NT2/D1 (cell line): ENCODE data around the gene FAM120A.

ENCODE experiments used
- DNase-seq: peaks from one replicate; pipeline ENCODE4 v3.0.0-alpha.2; 2011; ENCODE audit warnings: low read depth, low spot score
- H3K27me3 ChIP-seq: 2 replicates; pipeline ENCODE4 v1.6.0; 2011; ENCODE audit warnings: mild to moderate bottlenecking; ENCODE audit not compliant: insufficient read length, insufficient read depth
- H3K36me3 ChIP-seq: 2 replicates; pipeline ENCODE4 v1.6.1; 2011; ENCODE audit warnings: mild to moderate bottlenecking, low read length, mixed read lengths; ENCODE audit not compliant: insufficient read depth, insufficient read length
- H3K4me1 ChIP-seq: 2 replicates; pipeline ENCODE4 v1.5.1; 2011; ENCODE audit not compliant: insufficient read depth, insufficient read length
- H3K4me3 ChIP-seq: 2 replicates; pipeline ENCODE4 v1.5.1; 2011; ENCODE audit warnings: low read depth; ENCODE audit not compliant: insufficient read length
- H3K9ac ChIP-seq: 2 replicates; pipeline ENCODE4 v1.6.0; 2011; ENCODE audit warnings: low read depth; ENCODE audit not compliant: insufficient read length
- H3K9me3 ChIP-seq: 2 replicates; pipeline ENCODE4 v1.5.1; 2011; ENCODE audit warnings: mild to moderate bottlenecking, low read length; ENCODE audit not compliant: insufficient read depth
- SUZ12 ChIP-seq: IDR thresholded peaks from 2 replicates; pipeline ENCODE4 v1.6.1; 2011; ENCODE audit not compliant: insufficient read length, insufficient read depth; ENCODE audit errors: extremely low read depth
- YY1 ChIP-seq: IDR thresholded peaks from 2 replicates; pipeline ENCODE4 v1.6.1; 2011; ENCODE audit not compliant: insufficient read length, insufficient read depth
- ZNF274 ChIP-seq: IDR thresholded peaks from 2 replicates; pipeline ENCODE4 v1.6.1; 2011; ENCODE audit warnings: mild to moderate bottlenecking, low read depth, low read length

FAM120A gene

DNA sequence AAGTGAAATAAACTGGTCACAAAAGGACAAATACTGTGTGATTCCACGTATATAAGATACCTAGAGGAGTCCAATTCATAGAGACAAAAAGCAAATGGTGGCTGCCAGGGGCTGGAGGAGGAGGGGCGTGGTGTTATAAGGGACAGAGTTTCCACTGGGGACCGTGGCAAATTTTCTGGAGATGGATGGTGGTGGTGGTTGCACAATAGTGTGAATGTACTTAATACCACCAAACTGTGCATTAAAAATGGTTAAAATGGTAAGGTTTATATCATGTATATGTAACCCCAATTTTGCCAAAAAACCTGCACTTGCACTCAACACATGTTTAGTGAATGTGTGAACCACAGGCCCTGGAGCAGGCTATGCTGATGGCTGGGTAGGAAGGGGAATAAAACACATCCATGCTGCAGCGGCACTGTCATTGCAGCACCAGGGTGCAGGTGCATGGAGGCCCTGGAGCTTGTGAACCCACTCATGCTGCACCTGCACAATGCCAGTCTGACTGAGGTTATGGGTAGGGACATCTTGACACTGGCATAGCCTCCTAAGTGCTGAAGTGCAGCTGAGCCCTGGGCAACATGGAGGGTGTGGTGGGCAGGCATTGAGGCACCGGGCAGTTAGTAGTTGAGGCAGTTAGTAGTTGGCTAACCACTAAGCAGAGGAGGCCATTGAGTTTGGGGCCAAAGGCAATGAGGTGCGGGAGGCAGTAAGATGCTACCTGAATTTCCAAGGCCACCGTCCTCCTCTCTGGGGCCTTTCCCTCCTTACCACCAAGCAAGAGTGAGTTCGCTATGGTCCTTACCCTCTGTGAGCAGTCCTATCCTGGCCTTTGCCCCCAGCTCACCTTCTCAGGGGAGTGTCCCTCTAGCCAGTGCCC, 121.4 kb downstream of the FAM120A start:
- Histone ChIP-seq H3K9me3 (peaks cover 13% of the 10 kb centered on the region), H3K4me3 (no peak overlapping the region), H3K36me3 (no peaks in the 10 kb centered on the region), H3K4me1 (peaks cover 18% of the 10 kb centered on the region), H3K9ac (no peak overlapping the region), H3K27me3 (peaks cover 18% of the 10 kb centered on the region)
- TF ChIP-seq SUZ12 (no peak), YY1 (no peak), ZNF274 (no peak)
- no peak for DNase-seq

DNA sequence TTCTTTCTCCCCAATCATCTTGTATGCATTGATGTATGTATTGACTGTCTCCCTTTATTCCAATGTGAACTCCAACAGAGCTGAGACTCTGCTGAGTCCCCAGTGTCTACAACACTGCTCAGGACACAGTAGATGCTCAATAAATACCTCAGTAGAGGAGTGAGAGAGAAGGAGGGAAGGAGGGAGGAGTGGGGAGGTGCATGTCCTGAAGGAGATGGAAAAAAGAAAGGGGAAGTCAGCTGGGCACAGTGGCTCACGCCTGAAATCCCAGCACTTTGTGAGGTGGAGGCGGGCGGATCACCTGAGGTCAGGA, 122.0 kb downstream of the FAM120A start:
- no peak overlapping the region for H3K9ac ChIP-seq

GRCh38 chr9:93574091-93574899, 122.8 kb downstream of the FAM120A start:
- DNase-seq: no peak
- H3K36me3 ChIP-seq: no peaks in the 10 kb centered on the region
- peaks cover 27% of the 10 kb centered on the region for H3K27me3 ChIP-seq
- H3K4me1 ChIP-seq: peaks cover 20% of the 10 kb centered on the region
- H3K9me3 ChIP-seq: peaks cover 13% of the 10 kb centered on the region
- no peak overlapping the region for H3K9ac ChIP-seq
- no peak for TF ChIP-seq YY1
- no peak for TF ChIP-seq ZNF274
- no peak for TF ChIP-seq SUZ12
- no peak overlapping the region for H3K4me3 ChIP-seq

More for the DNA sequence above, 122.0 kb downstream of the FAM120A start:
- Histone ChIP-seq H3K9me3 (peaks cover 13% of the 10 kb centered on the region), H3K4me3 (no peak overlapping the region), H3K36me3 (no peaks in the 10 kb centered on the region), H3K4me1 (peaks cover 20% of the 10 kb centered on the region), H3K27me3 (peaks cover 24% of the 10 kb centered on the region)
- no peak for DNase-seq
- TF ChIP-seq ZNF274: no peak
- no peak for TF ChIP-seq YY1
- TF ChIP-seq SUZ12: no peak

DNA sequence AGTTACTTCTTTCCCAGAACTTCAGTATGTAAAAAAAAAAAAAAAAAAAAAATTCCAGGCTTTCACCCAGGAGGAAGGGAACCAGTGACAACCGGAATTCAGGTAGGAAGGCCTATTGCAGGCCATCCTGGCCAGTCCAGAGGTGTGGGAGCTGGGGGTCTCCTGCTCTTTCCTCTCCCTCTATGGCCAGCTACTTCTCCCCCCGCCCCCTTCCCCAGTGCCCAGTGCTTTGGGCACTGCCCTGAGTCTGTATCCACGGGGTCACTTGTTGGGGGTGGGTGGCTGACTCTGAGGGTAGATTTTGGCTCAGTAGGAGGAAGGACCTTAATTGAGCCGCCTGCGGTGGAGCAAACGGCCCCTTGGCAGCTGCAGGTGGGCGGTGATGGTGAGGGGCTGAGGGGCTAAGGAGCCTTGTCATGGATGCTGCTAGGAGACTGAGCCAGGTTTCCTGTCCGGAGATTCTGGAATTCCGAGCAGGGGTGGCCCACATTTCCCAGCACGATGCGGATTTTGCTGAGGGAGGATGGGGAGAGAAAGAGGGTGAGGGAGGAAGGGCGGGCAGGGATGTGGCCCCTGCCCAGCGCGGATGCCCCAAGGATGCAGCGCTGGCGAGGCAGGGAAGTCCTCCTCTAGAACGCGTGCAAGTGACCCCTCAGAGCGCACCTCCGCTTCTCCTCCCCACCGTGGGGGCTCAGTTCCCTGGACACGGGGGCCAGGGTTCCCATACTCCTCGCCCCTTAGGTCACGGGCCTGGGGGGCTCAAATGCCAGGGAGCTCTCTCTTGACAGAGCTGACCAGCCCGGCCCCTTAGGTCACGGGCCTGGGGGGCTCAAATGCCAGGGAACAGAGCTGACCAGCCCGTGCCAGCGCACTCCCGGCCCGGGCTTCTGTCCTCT, 123.7 kb downstream of the FAM120A start:
- H3K36me3 ChIP-seq: no peaks in the 10 kb centered on the region

DNA sequence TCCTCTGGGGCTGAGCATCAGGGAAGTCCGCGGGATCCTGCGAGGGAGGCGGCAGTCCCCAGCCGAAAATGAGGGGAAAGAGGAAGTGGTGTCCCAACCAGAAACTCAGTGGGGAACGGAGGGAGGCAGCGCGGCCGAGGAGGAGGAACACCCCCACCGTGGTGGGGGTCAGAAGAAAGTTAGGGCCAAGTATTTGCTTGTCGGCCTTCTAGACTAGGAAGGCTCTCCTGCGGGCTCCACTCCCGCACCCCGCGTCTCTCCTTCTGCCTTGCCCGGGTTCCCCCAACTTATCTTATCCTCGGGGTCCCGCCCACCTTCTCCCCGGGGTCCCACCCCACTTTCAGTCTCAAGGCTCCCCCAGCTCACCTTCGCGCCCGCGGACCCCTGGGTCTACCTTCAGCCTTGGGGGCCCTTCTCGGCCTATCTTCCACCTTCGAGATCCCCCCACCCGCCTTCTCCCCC, 124.3 kb downstream of the FAM120A start:
- Histone ChIP-seq H3K9ac (peak overlapping the region; percentile 85), H3K36me3 (no peaks in the 10 kb centered on the region), H3K9me3 (peaks cover 7% of the 10 kb centered on the region), H3K4me1 (peaks cover 20% of the 10 kb centered on the region), H3K27me3 (peaks cover 27% of the 10 kb centered on the region), H3K4me3 (peak overlapping the region; percentile 49)
- DNase-seq: no peak
- TF ChIP-seq ZNF274: no peak

More for the DNA sequence above, 123.7 kb downstream of the FAM120A start:
- H3K27me3 ChIP-seq: peaks cover 27% of the 10 kb centered on the region
- DNase-seq: no peak
- peak overlapping the region; percentile 85 for H3K9ac ChIP-seq
- peaks cover 13% of the 10 kb centered on the region for H3K9me3 ChIP-seq
- peaks cover 20% of the 10 kb centered on the region for H3K4me1 ChIP-seq
- no peak for TF ChIP-seq SUZ12
- TF ChIP-seq ZNF274: no peak
- no peak for TF ChIP-seq YY1
- peak overlapping the region; percentile 49 for H3K4me3 ChIP-seq

- Histone ChIP-seq H3K9me3 (peaks cover under 1% of the 10 kb centered on the region; the same call in 1 of the 2 replicates), H3K4me3 (peak within 1 kb of the TSS; percentile 49), H3K27me3 (peaks cover 27% of the 10 kb centered on the region), H3K36me3 (no peaks in the 10 kb centered on the region), H3K9ac (peak within 1 kb of the TSS; percentile 86), H3K4me1 (peaks cover 20% of the 10 kb centered on the region)
- no peak for DNase-seq
- no peak for TF ChIP-seq SUZ12
- no peak for TF ChIP-seq ZNF274
- no peak for TF ChIP-seq YY1
These were observed 125.0 kb downstream of the FAM120A start, which contains the start of gene PHF2 for GRCh38 chr9:93576258-93577077. Gene PHF2 (plus strand): TSS chr9:93576584. CDS start chr9:93576774, 190 bp downstream.
